Measurements from ENCODE around the gene LGALS13. TPM values are rescaled to one million over a fixed set of nuclear protein-coding genes. Genes with fewer than 3 reads are reported as not detected.
"Not testable (repeated sequence)": the region's sequence is repeated elsewhere in the genome, so short reads cannot be mapped to it uniquely, and the experiment has no call there.

The LGALS13 gene
- total RNA-seq, 4 donors from 2014 or later = not detected

DNA sequence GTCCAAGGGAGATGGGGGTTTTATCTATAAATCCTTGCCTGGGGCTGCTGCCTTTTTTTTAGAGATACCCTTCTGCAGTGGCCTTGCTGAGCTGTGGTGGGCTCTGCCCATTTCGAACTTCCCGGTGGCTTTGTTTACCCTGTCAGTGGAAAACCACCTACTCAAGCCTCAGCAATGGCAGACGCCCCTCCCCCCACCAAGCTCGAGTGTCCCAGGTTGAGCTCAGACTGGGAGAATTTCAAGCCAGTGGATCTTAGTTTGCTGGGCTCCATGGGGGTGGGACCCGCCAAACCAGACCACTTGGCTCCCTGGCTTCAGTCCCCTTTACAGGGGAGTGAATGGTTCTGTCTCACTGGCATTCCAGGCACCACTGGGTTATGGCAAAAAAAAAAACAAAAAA is 21.6 kb downstream of the LGALS13 start:
- DNase-seq (ENCODE audit: low spot score in 2 of 2) = no peak
- TF ChIP-seq, protein P1, sequence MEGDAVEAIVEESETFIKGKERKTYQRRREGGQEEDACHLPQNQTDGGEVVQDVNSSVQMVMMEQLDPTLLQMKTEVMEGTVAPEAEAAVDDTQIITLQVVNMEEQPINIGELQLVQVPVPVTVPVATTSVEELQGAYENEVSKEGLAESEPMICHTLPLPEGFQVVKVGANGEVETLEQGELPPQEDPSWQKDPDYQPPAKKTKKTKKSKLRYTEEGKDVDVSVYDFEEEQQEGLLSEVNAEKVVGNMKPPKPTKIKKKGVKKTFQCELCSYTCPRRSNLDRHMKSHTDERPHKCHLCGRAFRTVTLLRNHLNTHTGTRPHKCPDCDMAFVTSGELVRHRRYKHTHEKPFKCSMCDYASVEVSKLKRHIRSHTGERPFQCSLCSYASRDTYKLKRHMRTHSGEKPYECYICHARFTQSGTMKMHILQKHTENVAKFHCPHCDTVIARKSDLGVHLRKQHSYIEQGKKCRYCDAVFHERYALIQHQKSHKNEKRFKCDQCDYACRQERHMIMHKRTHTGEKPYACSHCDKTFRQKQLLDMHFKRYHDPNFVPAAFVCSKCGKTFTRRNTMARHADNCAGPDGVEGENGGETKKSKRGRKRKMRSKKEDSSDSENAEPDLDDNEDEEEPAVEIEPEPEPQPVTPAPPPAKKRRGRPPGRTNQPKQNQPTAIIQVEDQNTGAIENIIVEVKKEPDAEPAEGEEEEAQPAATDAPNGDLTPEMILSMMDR (IDR thresholded peaks at IDR 0.05) = no peak
- TF ChIP-seq POLR2A (IDR thresholded peaks at IDR 0.05) = no peak
- WGBS, 2 donors = 30 to 37% methylated on average over 3 to 5 of the region's 5 CpGs
- intact Hi-C loops (cut with DNase I; ENCODE audit: low total_unique reads) = no loop called here
- H3K4me3 ChIP-seq (ENCODE audit: low read depth, poor library complexity, severe bottlenecking) = no peak overlapping the region

DNA sequence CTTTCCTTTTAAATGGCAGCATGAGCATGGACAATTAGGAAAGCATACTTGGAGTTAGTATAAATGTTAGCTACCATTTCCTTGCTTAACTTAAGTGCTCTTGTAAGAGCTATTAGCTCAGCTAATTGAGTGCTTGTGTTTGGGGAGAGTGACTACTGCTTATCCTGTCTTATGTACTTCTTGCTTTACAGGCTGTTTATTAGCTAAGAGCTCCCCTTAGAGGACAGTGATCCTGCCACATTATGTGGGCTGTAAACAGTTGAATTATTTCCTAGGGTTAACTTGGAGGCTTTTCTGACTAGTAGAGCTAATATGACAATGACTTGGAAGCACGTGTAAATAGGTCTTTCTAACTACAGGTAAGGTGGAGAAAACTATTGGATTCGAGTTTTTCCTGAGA is 25.3 kb downstream of the LGALS13 start:
- H3K4me3 ChIP-seq (ENCODE audit: low read depth, poor library complexity, severe bottlenecking); intact Hi-C loops (cut with DNase I; ENCODE audit: low total_unique reads); DNase-seq (ENCODE audit: low spot score in 2 of 2): not testable (repeated sequence)
- WGBS, 2 donors = 49 to 52% methylated on average over 2 of the region's 2 CpGs

- 57 to 69% methylated on average over 4 of the region's 4 CpGs for WGBS, 2 donors
- TF ChIP-seq POLR2A (IDR thresholded peaks at IDR 0.05) = no peak
- TF ChIP-seq, protein P1 (IDR thresholded peaks at IDR 0.05) = no peak
- no peak overlapping the region for H3K4me3 ChIP-seq (ENCODE audit: low read depth, poor library complexity, severe bottlenecking)
- no peak for DNase-seq (ENCODE audit: low spot score in 2 of 2)
- intact Hi-C loops (cut with DNase I; ENCODE audit: low total_unique reads) = no loop called here
These were observed 28.9 kb downstream of the LGALS13 start for GRCh38 chr19:39631178-39631577.

DNA sequence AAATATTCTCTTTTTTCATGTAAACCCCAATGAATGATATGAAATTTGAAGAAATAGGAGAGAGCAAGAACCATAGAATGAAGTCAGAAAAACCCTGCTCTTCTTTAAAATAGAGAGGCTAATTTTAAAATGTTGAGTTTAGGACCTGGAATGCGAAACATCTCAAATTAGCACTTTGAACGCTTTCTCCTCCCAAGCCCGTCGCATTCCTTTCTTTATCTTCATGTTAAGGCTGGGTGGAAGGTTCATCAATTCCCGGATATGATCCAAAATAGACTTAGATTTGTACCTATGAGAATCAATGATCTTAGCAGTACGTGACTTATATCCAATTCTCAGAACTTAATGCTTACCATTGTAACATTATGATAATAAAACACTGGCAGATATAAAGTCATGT is 29.3 kb downstream of the LGALS13 start:
- DNase-seq (ENCODE audit: low spot score in 2 of 2) = no peak
- WGBS, 2 donors = 43 to 52% methylated on average over 6 of the region's 6 CpGs
- no peak overlapping the region for H3K4me3 ChIP-seq (ENCODE audit: low read depth, poor library complexity, severe bottlenecking)
- TF ChIP-seq, protein P1 (IDR thresholded peaks at IDR 0.05) = no peak
- TF ChIP-seq POLR2A (IDR thresholded peaks at IDR 0.05) = no peak
- intact Hi-C loops (cut with DNase I; ENCODE audit: low total_unique reads) = no loop called here

DNA sequence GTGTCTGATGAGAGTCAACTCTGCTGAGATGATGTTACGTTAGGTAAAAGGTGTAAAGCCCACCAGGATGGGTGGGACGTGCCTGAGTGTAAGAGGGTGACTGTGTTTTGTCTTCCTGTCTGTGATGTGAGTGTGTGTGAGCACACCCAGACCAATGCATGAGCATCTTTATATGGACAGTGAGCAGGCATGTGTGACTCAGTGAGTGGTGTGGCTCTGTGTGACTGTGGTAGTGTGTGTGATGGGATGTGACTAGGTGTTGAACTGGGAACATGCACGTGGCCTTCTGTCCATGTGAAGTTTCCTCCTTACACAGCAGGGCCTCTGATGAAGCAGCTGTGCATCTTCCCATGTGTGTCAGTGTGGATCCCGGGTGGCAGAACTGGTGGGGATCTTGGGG is 35.6 kb downstream of the LGALS13 start:
- 62 to 70% methylated on average over 4 of the region's 4 CpGs for WGBS, 2 donors
- no peak overlapping the region for H3K4me3 ChIP-seq (ENCODE audit: low read depth, poor library complexity, severe bottlenecking)
- intact Hi-C loops (cut with DNase I; ENCODE audit: low total_unique reads) = no loop called here
- TF ChIP-seq POLR2A (IDR thresholded peaks at IDR 0.05) = no peak
- TF ChIP-seq, protein P1 (IDR thresholded peaks at IDR 0.05) = no peak
- no peak for DNase-seq (ENCODE audit: low spot score in 2 of 2)

DNA sequence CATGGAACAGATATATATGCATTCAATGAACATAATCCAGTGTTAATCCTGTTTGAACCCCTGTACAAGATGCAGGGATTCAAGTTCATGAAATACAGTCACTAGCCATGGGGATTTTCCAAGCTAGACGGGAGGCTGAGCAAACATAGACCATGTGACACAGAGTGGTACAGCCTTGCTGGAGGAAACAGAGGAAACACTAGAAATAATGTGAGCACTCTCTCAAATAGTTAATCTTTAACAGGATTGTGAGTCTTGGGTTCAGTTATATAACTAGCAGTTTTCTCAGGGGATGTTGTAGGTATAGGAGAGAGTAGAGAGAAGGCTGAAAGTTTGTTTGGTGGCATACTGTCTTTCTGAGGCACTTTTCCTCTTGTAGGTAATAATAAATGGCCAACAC is 39.4 kb downstream of the LGALS13 start:
- TF ChIP-seq POLR2A (IDR thresholded peaks at IDR 0.05) = no peak
- TF ChIP-seq, protein P1 (IDR thresholded peaks at IDR 0.05) = no peak
- intact Hi-C loops (cut with DNase I; ENCODE audit: low total_unique reads) = no loop called here
- no peak overlapping the region for H3K4me3 ChIP-seq (ENCODE audit: low read depth, poor library complexity, severe bottlenecking)
- 41 to 43% methylated on average over 1 of the region's 1 CpG for WGBS, 2 donors
- DNase-seq (ENCODE audit: low spot score in 2 of 2) = no peak
